ENCODE data around the gene LRRK1.

Gene LRRK1

GRCh38 chr15:100890850-100891249 lies 28.3 kb upstream of the LRRK1 start:
- no peak for DNase-seq (ENCODE audit: low read depth in 2 of 2)

DNA sequence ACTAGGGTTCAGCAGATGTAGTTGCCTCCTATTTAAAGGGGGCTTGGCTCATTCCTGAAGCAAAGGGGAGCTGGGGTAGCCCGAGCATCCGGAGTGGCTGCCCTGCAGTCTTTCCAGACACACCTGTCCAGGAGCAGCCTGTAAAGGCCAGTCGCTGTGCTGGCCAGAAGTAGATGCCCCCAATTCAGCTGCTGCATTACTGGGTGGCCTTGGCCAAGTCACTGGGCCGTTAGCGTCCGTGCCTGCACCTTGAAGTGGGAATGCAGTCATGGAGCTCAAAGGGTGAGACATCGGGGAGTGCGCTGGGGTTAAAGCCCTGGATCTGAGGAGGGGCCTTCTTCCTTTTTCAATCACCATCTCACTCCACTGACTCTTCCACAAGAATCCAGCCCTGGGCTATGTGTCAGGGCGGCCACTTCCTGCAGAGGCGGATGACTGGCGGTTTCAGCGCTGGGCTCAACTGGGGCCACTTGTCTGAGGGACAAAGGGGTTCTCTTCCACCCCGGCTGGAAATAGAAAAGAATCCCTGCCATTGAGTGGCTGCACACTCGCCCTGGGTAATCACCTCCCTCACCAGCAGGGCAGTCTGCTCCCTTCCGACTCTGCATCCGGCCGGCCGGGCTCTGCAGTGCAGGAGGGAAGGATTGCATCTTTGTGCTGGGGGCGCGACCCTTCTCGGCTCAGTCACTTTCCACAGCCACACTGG lies 27.7 kb upstream of the LRRK1 start:
- no peak for DNase-seq (ENCODE audit: low read depth in 2 of 2)

DNA sequence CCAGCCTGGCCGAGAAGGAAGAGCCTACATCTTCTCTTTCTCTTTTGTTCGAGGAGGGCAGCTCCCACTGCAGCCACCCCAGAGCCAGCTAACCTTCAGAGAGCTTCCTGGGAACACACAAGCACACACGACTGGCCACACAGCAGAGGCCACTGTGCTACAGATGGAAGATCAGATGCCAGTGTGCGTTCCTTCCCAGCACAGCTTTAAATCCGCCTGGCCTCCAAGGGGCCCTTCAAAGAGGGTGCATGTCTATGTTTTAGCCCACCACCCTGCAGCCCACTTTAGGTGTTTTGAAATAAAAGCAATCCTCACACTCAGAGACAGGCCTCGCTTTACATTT lies 27.2 kb upstream of the LRRK1 start:
- no peak for DNase-seq (ENCODE audit: low read depth in 2 of 2)

- no peak for DNase-seq (ENCODE audit: low read depth in 2 of 2)
Observed at GRCh38 chr15:100893261-100893963, 25.7 kb upstream of the LRRK1 start.

GRCh38 chr15:100893964-100894295 lies 25.2 kb upstream of the LRRK1 start:
- no peak for DNase-seq (ENCODE audit: low read depth in 2 of 2)

GRCh38 chr15:100895721-100896120 lies 23.4 kb upstream of the LRRK1 start:
- DNase-seq (ENCODE audit: low read depth in 2 of 2) = no peak

DNA sequence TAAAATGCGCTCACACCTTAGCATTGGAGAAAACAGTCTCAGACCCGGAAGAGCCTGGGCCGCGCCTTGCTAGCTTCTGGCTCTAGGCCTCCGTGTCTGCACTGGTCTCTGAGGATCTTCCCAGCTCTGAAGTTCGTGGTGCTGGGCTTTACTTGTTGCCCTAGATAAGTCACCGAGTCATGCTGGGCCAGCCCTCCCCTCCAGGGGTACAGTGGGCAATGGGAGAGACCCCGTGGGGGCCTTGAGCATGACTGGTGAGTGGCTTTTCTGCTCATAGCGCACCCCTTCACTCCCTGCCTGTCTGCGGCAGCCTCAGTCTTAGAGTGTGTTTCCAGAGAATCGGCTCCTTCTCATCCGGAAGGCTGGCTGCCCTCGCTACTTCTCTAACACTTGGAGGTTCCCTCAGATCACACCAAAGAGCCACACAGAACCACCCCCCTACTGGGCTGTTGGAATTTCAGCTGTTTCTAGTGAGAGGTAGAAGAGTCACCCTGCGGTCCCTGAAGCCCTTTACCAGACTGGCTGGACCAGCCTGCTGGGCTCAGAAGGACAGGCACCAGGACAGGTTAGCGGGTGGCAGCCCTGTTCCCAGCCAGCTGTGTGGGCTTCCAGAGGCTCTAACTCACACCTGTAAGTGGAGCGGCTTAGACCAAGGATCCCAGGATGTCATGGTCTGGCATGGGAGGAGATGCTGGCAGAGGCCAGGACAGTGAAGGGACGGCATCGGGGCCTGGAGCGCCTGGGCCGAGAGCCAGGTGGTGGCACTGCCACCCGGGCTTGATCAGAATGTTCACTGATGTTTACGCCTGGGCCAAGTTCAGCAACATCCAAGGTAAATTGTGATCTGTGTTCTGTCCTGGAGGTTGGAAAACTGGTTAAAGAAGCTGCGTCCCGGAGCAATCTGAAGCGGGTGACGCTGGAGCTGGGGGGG lies 21.7 kb upstream of the LRRK1 start:
- DNase-seq (ENCODE audit: low read depth in 2 of 2) = no peak

DNA sequence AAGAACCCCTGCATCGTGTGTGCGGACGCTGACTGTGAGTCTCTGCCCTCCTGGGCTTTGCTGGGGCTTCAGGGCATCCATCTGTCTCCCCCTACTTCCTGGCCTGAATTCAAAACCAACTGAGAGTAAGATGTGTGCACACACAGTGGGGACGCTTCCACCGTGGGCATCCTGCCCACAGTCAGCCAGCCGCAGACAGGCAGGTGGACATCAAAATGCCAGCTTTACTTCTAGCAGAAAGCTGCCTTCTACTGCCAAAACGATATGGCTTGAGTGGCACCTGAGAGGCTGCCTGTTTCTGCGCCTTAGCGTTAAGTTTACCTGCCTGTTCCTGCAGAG lies 21.0 kb upstream of the LRRK1 start:
- DNase-seq (ENCODE audit: low read depth in 2 of 2) = no peak

- no peak for DNase-seq (ENCODE audit: low read depth in 2 of 2)
Observed at GRCh38 chr15:100898661-100899462, 20.3 kb upstream of the LRRK1 start.

DNA sequence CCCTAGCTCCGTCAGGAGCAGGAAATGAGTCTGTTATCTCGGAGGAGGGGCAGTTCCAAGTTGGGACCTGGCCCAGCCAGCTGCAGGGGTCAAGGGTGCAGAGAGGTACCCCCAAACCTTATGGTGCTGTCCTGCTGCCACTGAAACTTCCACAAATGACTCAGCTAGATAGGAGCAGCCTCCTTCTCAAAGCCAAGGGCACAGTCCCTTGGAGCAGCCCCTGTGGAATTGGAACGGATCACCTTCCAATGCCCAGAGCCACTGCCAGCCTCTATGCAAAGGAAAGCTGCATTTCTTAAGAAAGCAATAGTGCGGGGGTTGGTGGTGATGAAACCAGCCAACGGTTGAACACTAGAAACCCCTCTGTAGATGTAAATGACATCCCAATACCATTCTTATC lies 19.6 kb upstream of the LRRK1 start:
- no peak for DNase-seq (ENCODE audit: low read depth in 2 of 2)

GRCh38 chr15:100900136-100900794 lies 18.9 kb upstream of the LRRK1 start:
- DNase-seq (ENCODE audit: low read depth in 2 of 2) = no peak

DNA sequence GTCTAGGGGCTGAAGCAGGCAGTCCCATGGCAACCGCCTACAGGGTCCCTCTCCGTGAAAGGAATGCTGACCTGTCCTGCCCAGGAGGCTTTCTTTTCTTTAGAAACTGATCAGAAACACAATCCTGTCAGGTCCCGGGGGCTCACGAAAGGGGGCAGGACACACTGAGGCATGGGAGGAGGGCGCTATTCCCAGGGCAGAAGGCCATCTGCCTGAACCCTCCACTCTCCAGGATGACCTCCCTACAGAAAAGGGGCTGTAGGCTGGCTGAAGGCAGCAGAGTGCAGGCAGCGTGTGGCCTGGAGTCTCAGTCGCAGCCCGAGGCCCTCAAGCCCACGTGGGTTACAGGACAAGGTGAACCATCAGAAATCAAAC lies 18.4 kb upstream of the LRRK1 start:
- no peak for DNase-seq (ENCODE audit: low read depth in 2 of 2)

- no peak for DNase-seq (ENCODE audit: low read depth in 2 of 2)
Observed at GRCh38 chr15:100901296-100901695, 17.9 kb upstream of the LRRK1 start.

- no peak for DNase-seq (ENCODE audit: low read depth in 2 of 2)
Observed at GRCh38 chr15:100901702-100902435, 17.3 kb upstream of the LRRK1 start.

- DNase-seq (ENCODE audit: low read depth in 2 of 2) = no peak
Observed at GRCh38 chr15:100902436-100903167, 16.6 kb upstream of the LRRK1 start.

- DNase-seq (ENCODE audit: low read depth in 2 of 2) = no peak
Observed at GRCh38 chr15:100903168-100903554, 16.0 kb upstream of the LRRK1 start.

DNA sequence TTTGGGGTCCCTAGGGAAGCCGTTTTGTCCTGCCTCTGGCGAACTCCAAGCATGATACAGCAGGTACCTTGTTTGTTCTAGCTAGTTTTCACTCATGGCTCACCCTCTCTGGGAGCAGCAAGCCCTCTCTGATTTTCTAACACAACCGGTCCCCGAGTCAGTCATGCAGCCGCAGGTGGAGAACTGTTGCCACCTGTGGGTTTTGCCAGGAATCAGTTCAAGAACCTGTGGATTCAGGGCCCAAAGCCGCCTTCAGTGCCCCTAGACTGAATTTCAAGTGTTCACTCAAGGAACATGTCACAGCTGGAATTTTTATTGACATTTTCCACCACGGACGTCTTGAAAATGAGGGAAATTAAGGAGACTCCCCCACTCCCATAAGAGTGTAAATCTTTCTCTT lies 13.3 kb upstream of the LRRK1 start:
- no peak for DNase-seq (ENCODE audit: low read depth in 2 of 2)

GRCh38 chr15:100908466-100908865 lies 10.7 kb upstream of the LRRK1 start:
- DNase-seq (ENCODE audit: low read depth in 2 of 2) = no peak

DNA sequence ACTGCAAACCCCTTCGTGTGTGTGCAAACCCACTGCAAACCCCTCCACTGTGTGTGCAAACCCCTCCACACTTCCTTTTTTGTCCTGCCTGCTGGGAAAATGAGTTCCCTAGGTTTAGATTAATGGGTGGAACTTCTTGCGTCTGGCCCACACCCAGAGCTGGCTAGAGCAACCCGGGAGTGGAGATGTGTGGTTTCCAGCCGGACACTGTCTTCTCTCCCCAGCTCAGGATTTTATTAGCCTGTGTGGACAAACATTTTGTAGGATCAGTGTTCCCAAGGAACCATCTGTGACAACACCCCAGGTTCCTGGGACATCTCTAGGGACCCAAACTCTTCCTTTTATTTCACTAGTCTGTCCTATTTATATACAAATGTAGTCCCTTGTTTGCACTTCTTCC lies 9.6 kb upstream of the LRRK1 start:
- DNase-seq (ENCODE audit: low read depth in 2 of 2) = no peak

Data from stimulated activated CD4-positive, alpha-beta T cell treated with anti-CD3 and anti-CD28 coated beads, Interleukin-12 subunit alpha, Interleukin-12 subunit beta, amount 100 ng/mL, for 24 hours (primary cell).